GM18507 (cell line): ENCODE measurements around the gene SAMMSON.

Experiments
- DNase-seq: peaks from one replicate; pipeline ENCODE4 v3.0.0; 2011; ENCODE audit warnings: low read depth; ENCODE audit not compliant: insufficient read length; ENCODE audit errors: extremely low spot score
- FAIRE-seq: peaks from 2 replicates; lab custom pipeline; 2011; peaks lifted over from hg19 to GRCh38; lab: Jason Lieb, UNC

SAMMSON gene

GRCh38 chr3:69999140-70000027, at the start of gene SAMMSON:
SAMMSON (plus strand) TSS chr3:69999733.
- FAIRE-seq, result no peak
- DNase-seq, result no peak

- FAIRE-seq (no peak), DNase-seq (no peak)
These were observed 47.9 kb upstream of the SAMMSON start for GRCh38 chr3:69951616-69952015.

- DNase-seq (no peak), FAIRE-seq (no peak)
These were observed 40.0 kb upstream of the SAMMSON start for GRCh38 chr3:69959581-69959980.

- FAIRE-seq, result no peak
These were observed 37.7 kb upstream of the SAMMSON start for GRCh38 chr3:69961706-69962439.

GRCh38 chr3:69963643-69964042, 35.9 kb upstream of the SAMMSON start:
- FAIRE-seq (no peak), DNase-seq (no peak)

More at GRCh38 chr3:69961706-69962439, 37.7 kb upstream of the SAMMSON start:
- DNase-seq, result no peak

- FAIRE-seq, result no peak
These were observed 32.4 kb upstream of the SAMMSON start for GRCh38 chr3:69967156-69967555.

GRCh38 chr3:69970827-69971226, 28.7 kb upstream of the SAMMSON start:
- no peak for DNase-seq

More at GRCh38 chr3:69967156-69967555, 32.4 kb upstream of the SAMMSON start:
- DNase-seq, result no peak

GRCh38 chr3:69972672-69973071, 26.9 kb upstream of the SAMMSON start:
- DNase-seq, result no peak
- no peak for FAIRE-seq

More at GRCh38 chr3:69970827-69971226, 28.7 kb upstream of the SAMMSON start:
- no peak for FAIRE-seq

- DNase-seq, result no peak
- FAIRE-seq, result no peak
These were observed 23.5 kb upstream of the SAMMSON start for GRCh38 chr3:69976021-69976420.

- DNase-seq, result no peak
- FAIRE-seq, result peak; percentile 21
These were observed 15.8 kb upstream of the SAMMSON start for GRCh38 chr3:69983546-69984265.

- no peak for FAIRE-seq
These were observed 14.3 kb upstream of the SAMMSON start for GRCh38 chr3:69985266-69985665.

GRCh38 chr3:69986419-69986818, 13.1 kb upstream of the SAMMSON start:
- no peak for FAIRE-seq
- no peak for DNase-seq

More at GRCh38 chr3:69985266-69985665, 14.3 kb upstream of the SAMMSON start:
- no peak for DNase-seq

GRCh38 chr3:69987833-69988232, 11.7 kb upstream of the SAMMSON start:
- FAIRE-seq (no peak), DNase-seq (no peak)

GRCh38 chr3:69993757-69994156, 5.8 kb upstream of the SAMMSON start:
- FAIRE-seq, result no peak
- no peak for DNase-seq

- FAIRE-seq, result no peak
- DNase-seq, result no peak
These were observed 4.6 kb upstream of the SAMMSON start for GRCh38 chr3:69994919-69995318.

GRCh38 chr3:69997631-69998307, 1.8 kb upstream of the SAMMSON start:
- FAIRE-seq, result no peak

GRCh38 chr3:69998759-69999139, 784 bp upstream of the SAMMSON start:
- no peak for DNase-seq
- FAIRE-seq, result no peak

More at GRCh38 chr3:69997631-69998307, 1.8 kb upstream of the SAMMSON start:
- DNase-seq, result no peak

- DNase-seq, result no peak
- no peak for FAIRE-seq
These were observed 486 bp downstream of the SAMMSON start for GRCh38 chr3:70000028-70000410.

- FAIRE-seq, result no peak
- no peak for DNase-seq
These were observed 1.1 kb downstream of the SAMMSON start for GRCh38 chr3:70000563-70001081.
